ENCODE data around the gene FMO2.

Gene FMO2

GRCh38 chr1:171220081-171220420 is 35.0 kb downstream of the FMO2 start:
- Histone ChIP-seq H3K27me3 (ENCODE audit: low read length) (no peaks in the 10 kb centered on the region), H3K9me3 (ENCODE audit: insufficient read depth, low read length) (no peaks in the 10 kb centered on the region), H2AFZ (ENCODE audit: low read depth, low read length, severe bottlenecking) (no peak overlapping the region), H3K36me3 (ENCODE audit: low read length) (no peaks in the 10 kb centered on the region), H4K20me1 (ENCODE audit: low read depth, low read length) (no peaks in the 10 kb centered on the region), H3K9ac (ENCODE audit: low read length) (no peak overlapping the region), H3K4me3 (ENCODE audit: insufficient read depth, low read length, poor library complexity, severe bottlenecking) (no peak overlapping the region), H3F3A (ENCODE audit: insufficient read depth) (no peaks in the 10 kb centered on the region), H3K79me2 (ENCODE audit: insufficient read depth, low read length) (no peaks in the 10 kb centered on the region), H3K27ac (ENCODE audit: low read depth, low read length) (no peak overlapping the region), H3K9me2 (replicated peaks; ENCODE audit: insufficient read depth, low read length) (no peaks in the 10 kb centered on the region), H3K4me2 (ENCODE audit: low read depth, low read length, poor library complexity, severe bottlenecking) (no peak overlapping the region)
- TF ChIP-seq EZH2phosphoT487 (conservative IDR thresholded peaks at IDR 0.05; ENCODE audit: low read length) (no peak), CTCF (IDR thresholded peaks at IDR 0.05; ENCODE audit: insufficient read depth, low read length, poor library complexity, severe bottlenecking) (no peak)

GRCh38 chr1:171220581-171221054 is 35.5 kb downstream of the FMO2 start:
- no peak overlapping the region for H2AFZ ChIP-seq (ENCODE audit: low read depth, low read length, severe bottlenecking)
- H3K9ac ChIP-seq (ENCODE audit: low read length), result no peak overlapping the region
- H3K4me2 ChIP-seq (ENCODE audit: low read depth, low read length, poor library complexity, severe bottlenecking), result no peak overlapping the region

GRCh38 chr1:171221665-171222591 is 36.8 kb downstream of the FMO2 start:
- no peaks in the 10 kb centered on the region for H4K20me1 ChIP-seq (ENCODE audit: low read depth, low read length)
- H3K9me3 ChIP-seq (ENCODE audit: insufficient read depth, low read length), result no peaks in the 10 kb centered on the region
- no peaks in the 10 kb centered on the region for H3F3A ChIP-seq (ENCODE audit: insufficient read depth)
- no peaks in the 10 kb centered on the region for H3K9me2 ChIP-seq (replicated peaks; ENCODE audit: insufficient read depth, low read length)
- H3K4me2 ChIP-seq (ENCODE audit: low read depth, low read length, poor library complexity, severe bottlenecking), result no peak overlapping the region
- H3K27ac ChIP-seq (ENCODE audit: low read depth, low read length), result no peak overlapping the region
- no peak overlapping the region for H2AFZ ChIP-seq (ENCODE audit: low read depth, low read length, severe bottlenecking)
- H3K9ac ChIP-seq (ENCODE audit: low read length), result no peak overlapping the region
- no peaks in the 10 kb centered on the region for H3K27me3 ChIP-seq (ENCODE audit: low read length)
- H3K79me2 ChIP-seq (ENCODE audit: insufficient read depth, low read length), result no peaks in the 10 kb centered on the region
- H3K36me3 ChIP-seq (ENCODE audit: low read length), result no peaks in the 10 kb centered on the region
- TF ChIP-seq EZH2phosphoT487 (conservative IDR thresholded peaks at IDR 0.05; ENCODE audit: low read length) (no peak), CTCF (IDR thresholded peaks at IDR 0.05; ENCODE audit: insufficient read depth, low read length, poor library complexity, severe bottlenecking) (no peak)
- H3K4me3 ChIP-seq (ENCODE audit: insufficient read depth, low read length, poor library complexity, severe bottlenecking), result no peak overlapping the region

More at GRCh38 chr1:171220581-171221054, 35.5 kb downstream of the FMO2 start:
- no peaks in the 10 kb centered on the region for H3K36me3 ChIP-seq (ENCODE audit: low read length)
- H3K4me3 ChIP-seq (ENCODE audit: insufficient read depth, low read length, poor library complexity, severe bottlenecking), result no peak overlapping the region
- TF ChIP-seq EZH2phosphoT487 (conservative IDR thresholded peaks at IDR 0.05; ENCODE audit: low read length) (no peak), CTCF (IDR thresholded peaks at IDR 0.05; ENCODE audit: insufficient read depth, low read length, poor library complexity, severe bottlenecking) (no peak)
- no peaks in the 10 kb centered on the region for H3K79me2 ChIP-seq (ENCODE audit: insufficient read depth, low read length)
- no peaks in the 10 kb centered on the region for H3K27me3 ChIP-seq (ENCODE audit: low read length)
- no peak overlapping the region for H3K27ac ChIP-seq (ENCODE audit: low read depth, low read length)
- H4K20me1 ChIP-seq (ENCODE audit: low read depth, low read length), result no peaks in the 10 kb centered on the region
- H3F3A ChIP-seq (ENCODE audit: insufficient read depth), result no peaks in the 10 kb centered on the region
- no peaks in the 10 kb centered on the region for H3K9me2 ChIP-seq (replicated peaks; ENCODE audit: insufficient read depth, low read length)
- no peaks in the 10 kb centered on the region for H3K9me3 ChIP-seq (ENCODE audit: insufficient read depth, low read length)

Data from SU-DHL-6 (cell line).